ENCODE measurements around the gene SELENOM. TPM values are rescaled to one million over a fixed set of nuclear protein-coding genes. Genes with fewer than 3 reads are reported as not detected.

The SELENOM gene, protein sequence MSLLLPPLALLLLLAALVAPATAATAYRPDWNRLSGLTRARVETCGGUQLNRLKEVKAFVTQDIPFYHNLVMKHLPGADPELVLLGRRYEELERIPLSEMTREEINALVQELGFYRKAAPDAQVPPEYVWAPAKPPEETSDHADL
- 38.0 and 44.7 TPM in 2 replicates for total RNA-seq

DNA sequence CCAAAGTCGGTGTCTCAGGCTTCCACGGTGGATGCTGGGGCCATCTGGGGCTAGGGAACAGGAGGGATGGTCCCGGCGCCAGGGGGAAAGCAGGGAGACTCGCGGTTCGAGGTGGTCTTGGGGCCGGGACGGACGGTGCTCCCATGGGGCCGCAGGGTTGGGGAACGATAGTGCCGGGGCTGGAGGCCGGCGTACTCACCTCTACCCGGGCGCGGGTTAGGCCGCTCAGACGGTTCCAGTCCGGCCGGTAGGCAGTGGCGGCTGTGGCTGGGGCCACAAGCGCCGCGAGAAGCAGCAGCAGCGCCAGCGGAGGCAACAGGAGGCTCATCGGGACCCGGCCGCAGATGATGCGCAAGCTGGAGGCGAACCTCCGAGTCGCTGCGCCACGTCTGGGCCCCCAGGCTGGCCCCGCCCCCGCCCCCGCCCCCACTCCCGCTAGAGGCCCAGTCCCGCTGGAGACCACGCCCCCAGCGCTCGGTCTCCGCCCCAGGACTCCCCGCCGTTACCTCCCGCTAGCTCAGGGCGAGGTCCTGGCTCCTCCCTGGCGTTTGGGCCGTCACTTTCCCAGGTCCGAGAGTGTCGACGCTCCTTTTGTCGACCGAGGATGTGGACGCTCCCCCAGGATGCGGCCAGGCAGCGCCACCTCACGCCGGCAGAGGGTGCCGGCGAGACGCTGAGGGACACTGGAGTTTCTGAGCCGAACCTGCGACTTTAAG, at the start of gene SELENOM:
Gene SELENOM, minus strand, starts transcription at position 391 of the 716 bp plus-strand sequence. Its CDS starts 63 bp downstream, at position 328.

DNA sequence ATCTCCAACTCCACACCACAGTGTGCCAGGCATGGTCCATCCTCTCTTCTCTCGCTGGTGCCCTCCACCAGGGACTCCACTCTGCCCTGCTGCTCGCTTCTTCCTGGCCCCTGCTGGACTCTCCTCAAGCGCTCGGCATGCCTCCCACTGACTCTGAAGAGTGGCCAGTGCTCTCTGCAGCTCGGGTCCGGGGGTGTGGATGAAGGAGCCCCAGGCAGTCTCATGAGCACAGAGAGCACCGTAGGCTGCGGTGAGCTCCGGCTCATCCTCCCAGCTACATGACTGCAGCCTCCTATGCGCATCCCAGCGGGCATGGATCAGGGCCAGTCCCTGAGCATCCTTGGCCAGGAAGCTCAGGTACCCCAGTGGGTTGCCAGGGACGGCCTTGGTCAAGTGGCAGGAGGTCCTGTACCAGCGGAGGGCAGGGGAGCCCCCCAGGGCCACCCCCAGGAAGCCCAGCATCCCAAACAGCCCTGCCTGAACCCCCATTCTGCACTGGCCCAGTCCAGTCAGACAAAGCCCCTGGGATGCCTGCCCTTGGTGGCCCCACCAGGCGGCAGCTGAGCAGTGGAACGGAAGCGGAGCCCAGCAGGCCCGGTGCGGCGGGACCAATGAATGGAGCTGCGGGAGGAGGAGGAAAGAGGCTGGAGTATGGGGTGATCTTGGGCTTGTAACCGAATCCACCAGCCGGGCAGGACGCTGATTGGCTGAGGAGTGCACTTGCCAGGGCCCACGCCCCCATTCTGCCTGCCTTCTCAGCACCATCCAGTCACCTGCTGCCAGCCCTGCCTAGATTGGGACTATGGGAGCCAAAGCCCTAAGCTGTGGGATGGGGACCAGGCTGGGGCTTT, 32.7 kb upstream of the SELENOM start, which contains the start of gene PLA2G3:
Gene PLA2G3, minus strand, starts transcription at position 643 of the 851 bp plus-strand sequence. Its CDS starts 154 bp downstream, at position 489.

DNA sequence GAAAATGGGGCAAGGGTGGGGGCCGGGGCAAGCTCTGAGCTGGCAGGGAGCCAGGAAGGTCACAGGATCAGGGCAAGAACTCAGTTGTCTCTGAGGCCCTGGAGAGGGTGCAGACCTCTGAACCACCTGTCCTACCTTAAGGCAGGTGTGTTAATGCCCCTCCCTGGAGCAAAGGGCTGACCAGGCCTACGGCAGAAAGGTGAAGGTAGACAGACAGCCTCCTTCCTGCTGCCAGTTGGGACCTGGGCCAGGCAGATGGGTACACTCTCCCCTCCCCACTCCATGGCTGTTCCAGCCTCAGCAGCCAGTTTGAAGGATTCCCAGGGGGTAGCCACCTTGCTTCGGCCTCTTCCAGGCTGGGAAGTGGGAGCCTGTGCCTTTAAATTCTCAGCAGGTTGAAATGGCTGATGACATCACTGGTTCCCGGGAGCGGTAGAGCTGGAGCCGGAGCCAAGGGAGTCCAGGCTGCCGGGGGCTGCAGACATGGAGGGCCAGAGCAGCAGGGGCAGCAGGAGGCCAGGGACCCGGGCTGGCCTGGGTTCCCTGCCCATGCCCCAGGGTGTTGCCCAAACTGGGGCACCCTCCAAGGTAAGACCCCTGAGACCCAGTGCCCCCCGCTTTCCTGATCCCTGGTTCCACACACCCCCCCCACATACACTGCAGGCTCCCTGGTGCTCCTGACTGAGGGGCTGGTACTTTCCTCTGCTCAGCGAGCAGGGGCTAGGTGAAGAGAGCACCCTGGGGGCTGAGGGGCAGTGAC, 15.3 kb upstream of the SELENOM start, which contains the start of gene INPP5J:
Gene INPP5J, plus strand, starts transcription at position 435 of the 760 bp plus-strand sequence. Its CDS starts 49 bp downstream, at position 484.

DNA sequence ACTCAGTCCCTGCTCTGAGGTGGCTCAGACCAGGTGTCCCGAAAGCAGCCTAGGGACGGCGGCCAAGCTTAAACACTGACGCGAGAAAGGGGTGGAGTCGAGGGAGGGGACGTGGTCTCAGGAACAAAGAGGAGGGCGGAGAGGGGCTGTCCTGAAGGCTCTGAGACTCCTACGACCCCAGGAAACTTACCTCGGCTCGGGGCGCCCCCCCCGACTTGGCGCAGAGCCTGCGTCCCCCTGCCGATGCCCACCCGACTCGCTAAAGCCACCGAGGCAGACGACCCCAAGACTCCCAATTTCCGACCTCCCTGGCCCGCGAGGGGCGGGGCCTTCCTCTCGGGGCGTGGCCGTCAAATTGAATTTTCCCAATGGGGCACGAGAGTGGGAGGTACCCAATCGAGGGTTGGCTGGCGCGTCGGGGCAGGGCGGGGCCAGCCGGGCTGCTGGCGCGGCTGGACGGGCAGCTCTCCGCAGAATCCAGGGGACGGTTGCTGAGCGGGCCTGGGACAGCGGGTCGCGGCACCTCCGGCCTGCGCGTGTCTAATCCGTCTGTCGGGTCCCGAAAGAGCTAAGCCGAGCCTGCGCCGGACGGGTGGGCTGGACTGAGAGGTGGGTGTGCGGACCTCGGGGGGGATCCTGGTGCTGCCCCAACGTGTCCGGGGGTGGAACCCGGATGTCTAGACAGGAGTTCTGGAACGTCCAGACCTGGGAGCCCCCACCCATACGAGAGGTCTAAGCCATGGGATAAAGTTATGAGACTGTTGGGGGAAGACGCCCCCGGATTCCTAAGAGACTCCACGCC, 26.3 kb downstream of the SELENOM start, which contains the start of gene SMTN:
Gene SMTN, plus strand, starts transcription at position 471 of the 802 bp plus-strand sequence. CDS start 1,941 bp downstream, outside the sequence.

Other genes with a start within 250 kb of the SELENOM start
- gene MORC2, start 138.8 kb downstream of the SELENOM start, total RNA-seq, result 26.3 and 28.5 TPM in 2 replicates
- 114 and 125 TPM in 2 replicates for gene TUG1, start 138.3 kb downstream of the SELENOM start, total RNA-seq
- 114 and 158 TPM in 2 replicates for gene SMTN, start 26.2 kb downstream of the SELENOM start, total RNA-seq
- 0.13 and 0.29 TPM in 2 replicates for gene INPP5J, start 15.4 kb upstream of the SELENOM start, total RNA-seq
- under 0.01 and 0.29 TPM in 2 replicates for gene PLA2G3, start 32.9 kb upstream of the SELENOM start, total RNA-seq
- gene RNF185, start 52.6 kb upstream of the SELENOM start, total RNA-seq, result 25.4 and 31.5 TPM in 2 replicates
- 98.3 and 113 TPM in 2 replicates for gene LIMK2, start 104.7 kb upstream of the SELENOM start, total RNA-seq
- gene PIK3IP1, start 184.9 kb upstream of the SELENOM start, total RNA-seq, result 4.1 and 5.2 TPM in 2 replicates
- gene PATZ1, start 238.8 kb upstream of the SELENOM start, total RNA-seq, result 14.2 and 19.5 TPM in 2 replicates